Adrenal gland (tissue), 12 donors: ENCODE results near the gene PCDHGA8. TPM values are rescaled to one million over a fixed set of nuclear protein-coding genes. Genes with fewer than 3 reads are reported as not detected.
"Not testable (repeated sequence)": the region's sequence is repeated elsewhere in the genome, so short reads cannot be mapped to it uniquely, and the experiment has no call there.

ENCODE experiments used
- DNase-seq, 7 donors: peaks; one replicate each; pipeline ENCODE4 v3.0.0-alpha.2; 2019 to 2020
- H3K27ac ChIP-seq, 5 donors: fragments of 200-600 bp; sonication (generic) in 4 of 5; 1 replicate in 3 of 5; 2 replicates in 2 of 5; pipeline versions ENCODE4 v1.5.1 to v1.8.0; 2016 to 2020; ENCODE audit warnings: mild to moderate bottlenecking in 1 of 5
- H3K27me3 ChIP-seq: fragments of 200-600 bp; 2 replicates; pipeline ENCODE4 v1.8.0; 2021
- H3K36me3 ChIP-seq, 2 donors: fragments of 200-600 bp; replicated peaks in 1 of 2; 1 replicate in 1 of 2; 2 replicates in 1 of 2; pipeline versions ENCODE4 v1.5.1 to v1.8.0; 2018 to 2022
- H3K4me1 ChIP-seq, 2 donors: fragments of 200-600 bp; replicated peaks in 1 of 2; 1 replicate in 1 of 2; 2 replicates in 1 of 2; pipeline versions ENCODE4 v1.5.1 to v1.8.0; 2018 to 2021
- H3K4me3 ChIP-seq, 4 donors: fragments of 200-600 bp; sonication (generic) in 3 of 4; one replicate each; pipeline ENCODE4 v1.5.1; 2016 to 2018
- H3K9me3 ChIP-seq, 3 donors: fragments of 200-600 bp; sonication (generic) in 1 of 3; replicated peaks in 1 of 3; 1 replicate in 2 of 3; 2 replicates in 1 of 3; pipeline versions ENCODE4 v1.5.1 to v1.8.0; 2016 to 2021
- POLR2A ChIP-seq, 2 donors: fragments of 450-650 bp; IDR thresholded peaks; one replicate each; pipeline ENCODE4 v1.6.1; 2017; ENCODE audit warnings: antibody characterized with exemption in 2 of 2, mild to moderate bottlenecking in 2 of 2, moderate library complexity in 1 of 2
- WGBS, 4 donors: extraction: QIAGEN DNeasy Blood & Tissue Kit in 2 of 4; methylation state at CpG; one replicate each; pipeline versions ENCODE4 v1.1.5 to v1.1.7; 2013 to 2017; 5-methylcytosine and 5-hydroxymethylcytosine counted together
- intact Hi-C, 2 donors: fragments of 100-400 bp; cut with DNase I; formaldehyde crosslinking; loops; one replicate each; pipeline versions ENCODE4 v1.14.1 to v1.15.0; 2022 to 2023
- polyA plus RNA-seq, 3 donors: library from polyadenylated mRNA; stranded (reverse); fragments of 200-250 nt in 2 of 3; fragments of 350-450 nt in 1 of 3; fragmentation: Illumina TruSeq in 1 of 3; extraction: RNeasy Lipid Tissue Mini Kit (QIAGEN cat#74804) in 1 of 3; gene quantifications; one replicate each; pipeline ENCODE4 v1.2.3, GENCODE V29; 2013 to 2014
- total RNA-seq, 9 donors: library from RNA; depleted of rRNA in 4 of 9; stranded (reverse); fragments of >200 nt in 4 of 9; fragments of 120-200 nt in 1 of 9; fragmentation: NEBNext Ultra II Directional in 1 of 9; extraction: Animal tissue kit (Norgen Biotek cat#: 25700) in 1 of 9; gene quantifications; one replicate each; pipeline versions ENCODE4 v1.1.0 to v1.2.4, GENCODE V29; 2013 to 2023
- TF ChIP-seq, protein P1 (sequence below), 6 experiments: fragments of 450-650 bp in 4 of 6; fragments of 200-600 bp in 2 of 6; sonication (generic) in 1 of 6; IDR thresholded peaks; 1 replicate in 5 of 6; 2 replicates in 1 of 6; pipeline versions ENCODE4 v1.5.1 to v1.8.0; 2016 to 2021; ENCODE audit warnings: antibody characterized with exemption in 6 of 6, mild to moderate bottlenecking in 2 of 6, moderate library complexity in 1 of 6
- donor health status: healthy with polysubstance abuse.
- donor health status: Bipolar disorder and iron deficiency.
- donor health status: DM: yes; HTN: yes; CAD: no.
- donor health status: DM: no; HTN: no; CAD: no.
- donor health status: DM: no; HTN: no; CAD: no.
- donor health status: DM: yes; HTN: yes; CAD: no.

Gene PCDHGA8
- total and polyA plus RNA-seq, 12 donors = 0.06 to 4.0 (median 0.82) TPM

DNA sequence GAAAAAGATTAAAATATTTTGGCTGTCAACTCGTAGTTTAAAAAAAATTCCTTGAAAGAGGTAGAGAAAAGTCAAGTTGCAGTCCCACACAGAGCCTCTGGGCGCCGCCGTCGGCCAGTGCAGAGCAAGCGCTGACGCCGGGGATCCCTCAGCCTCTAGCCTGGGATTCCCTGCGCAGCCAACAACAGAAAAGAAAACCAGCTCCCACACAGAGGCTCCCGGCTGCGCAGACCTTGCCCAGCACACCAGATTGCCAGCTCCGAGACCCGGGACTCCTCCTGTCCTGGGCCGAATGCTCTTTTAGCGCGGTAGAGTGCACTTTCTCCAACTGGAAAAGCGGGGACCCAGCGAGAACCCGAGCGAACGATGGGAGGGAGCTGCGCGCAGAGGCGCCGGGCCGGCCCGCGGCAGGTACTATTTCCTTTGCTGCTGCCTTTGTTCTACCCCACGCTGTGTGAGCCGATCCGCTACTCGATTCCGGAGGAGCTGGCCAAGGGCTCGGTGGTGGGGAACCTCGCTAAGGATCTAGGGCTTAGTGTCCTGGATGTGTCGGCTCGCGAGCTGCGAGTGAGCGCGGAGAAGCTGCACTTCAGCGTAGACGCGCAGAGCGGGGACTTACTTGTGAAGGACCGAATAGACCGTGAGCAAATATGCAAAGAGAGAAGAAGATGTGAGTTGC lies 25.2 kb downstream of the PCDHGA8 start, which contains the start of gene PCDHGB7:
PCDHGB7 (plus strand) TSS at position 184 of the 679 bp plus-strand sequence; CDS start at position 367, 183 bp downstream.
- Histone ChIP-seq H3K27ac (peak within 1 kb of the TSS in 1 of 5 donors; percentile 47), H3K4me3 (peak within 1 kb of the TSS in 2 of 4 donors; percentile 3 to 54), H3K9me3 (peaks cover 0 to 65% (median 8%) of the 10 kb centered on the region in 3 donors)
- 6 to 16% (median 9%) methylated on average over 17 to 44 of the region's 47 CpGs for WGBS, 4 donors
- DNase-seq = peak; percentile 61 to 83 (median 77)
- not testable (repeated sequence) for H3K27me3 ChIP-seq, H3K4me1 ChIP-seq, H3K36me3 ChIP-seq
- intact Hi-C loops = loop anchor here (10.0 kb wide), 4 partner anchors 103 to 193 kb away; partner anchors contain the start of gene PCDHB14 (in 1 of the 2)
- TF ChIP-seq POLR2A (IDR thresholded peaks at IDR 0.05) = peak in 1 of 2 donors; percentile 18
- TF ChIP-seq, protein P1, sequence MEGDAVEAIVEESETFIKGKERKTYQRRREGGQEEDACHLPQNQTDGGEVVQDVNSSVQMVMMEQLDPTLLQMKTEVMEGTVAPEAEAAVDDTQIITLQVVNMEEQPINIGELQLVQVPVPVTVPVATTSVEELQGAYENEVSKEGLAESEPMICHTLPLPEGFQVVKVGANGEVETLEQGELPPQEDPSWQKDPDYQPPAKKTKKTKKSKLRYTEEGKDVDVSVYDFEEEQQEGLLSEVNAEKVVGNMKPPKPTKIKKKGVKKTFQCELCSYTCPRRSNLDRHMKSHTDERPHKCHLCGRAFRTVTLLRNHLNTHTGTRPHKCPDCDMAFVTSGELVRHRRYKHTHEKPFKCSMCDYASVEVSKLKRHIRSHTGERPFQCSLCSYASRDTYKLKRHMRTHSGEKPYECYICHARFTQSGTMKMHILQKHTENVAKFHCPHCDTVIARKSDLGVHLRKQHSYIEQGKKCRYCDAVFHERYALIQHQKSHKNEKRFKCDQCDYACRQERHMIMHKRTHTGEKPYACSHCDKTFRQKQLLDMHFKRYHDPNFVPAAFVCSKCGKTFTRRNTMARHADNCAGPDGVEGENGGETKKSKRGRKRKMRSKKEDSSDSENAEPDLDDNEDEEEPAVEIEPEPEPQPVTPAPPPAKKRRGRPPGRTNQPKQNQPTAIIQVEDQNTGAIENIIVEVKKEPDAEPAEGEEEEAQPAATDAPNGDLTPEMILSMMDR (IDR thresholded peaks at IDR 0.05) = peak; percentile 43 to 79 (median 64)

DNA sequence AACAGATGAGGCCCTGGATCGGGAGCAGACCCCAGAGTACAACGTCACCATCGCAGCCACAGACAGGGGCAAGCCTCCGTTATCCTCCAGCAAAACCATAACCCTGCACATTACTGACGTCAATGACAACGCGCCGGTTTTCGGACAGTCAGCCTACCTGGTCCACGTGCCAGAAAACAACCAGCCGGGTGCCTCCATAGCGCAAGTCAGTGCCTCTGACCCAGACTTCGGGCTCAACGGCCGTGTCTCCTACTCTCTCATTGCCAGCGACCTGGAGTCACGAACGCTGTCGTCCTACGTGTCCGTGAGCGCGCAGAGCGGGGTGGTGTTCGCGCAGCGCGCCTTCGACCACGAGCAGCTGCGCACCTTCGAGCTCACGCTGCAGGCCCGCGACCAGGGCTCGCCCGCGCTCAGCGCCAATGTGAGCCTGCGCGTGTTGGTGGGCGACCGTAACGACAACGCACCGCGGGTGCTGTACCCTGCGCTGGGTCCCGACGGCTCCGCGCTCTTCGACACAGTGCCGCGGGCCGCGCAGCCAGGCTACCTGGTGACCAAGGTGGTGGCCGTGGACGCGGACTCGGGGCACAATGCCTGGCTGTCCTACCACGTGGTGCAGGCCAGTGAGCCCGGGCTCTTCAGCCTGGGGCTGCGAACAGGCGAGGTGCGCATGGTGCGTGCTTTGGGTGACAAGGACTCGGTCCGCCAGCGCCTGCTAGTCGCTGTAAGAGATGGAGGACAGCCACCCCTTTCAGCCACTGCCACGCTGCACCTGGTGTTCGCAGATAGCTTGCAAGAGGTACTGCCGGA lies 26.8 kb downstream of the PCDHGA8 start:
- no peak overlapping the region for H3K27ac ChIP-seq
- no peak for TF ChIP-seq POLR2A (IDR thresholded peaks at IDR 0.05)
- TF ChIP-seq, protein P1 (IDR thresholded peaks at IDR 0.05) = no peak
- no peaks in the 10 kb centered on the region for H3K36me3 ChIP-seq
- intact Hi-C loops = loop anchor here (10.0 kb wide), 4 partner anchors 104 to 194 kb away; partner anchors contain the start of gene PCDHB14 (in 1 of the 2)
- 24 to 44% (median 28%) methylated on average over 38 to 74 of the region's 74 CpGs for WGBS, 4 donors
- H3K4me3 ChIP-seq = peak overlapping the region in 1 of 4 donors; percentile 4
- peaks cover 0 to 75% (median 17%) of the 10 kb centered on the region in 3 donors for H3K9me3 ChIP-seq
- no peaks in the 10 kb centered on the region for H3K27me3 ChIP-seq
- DNase-seq = no peak
- no peaks in the 10 kb centered on the region for H3K4me1 ChIP-seq

DNA sequence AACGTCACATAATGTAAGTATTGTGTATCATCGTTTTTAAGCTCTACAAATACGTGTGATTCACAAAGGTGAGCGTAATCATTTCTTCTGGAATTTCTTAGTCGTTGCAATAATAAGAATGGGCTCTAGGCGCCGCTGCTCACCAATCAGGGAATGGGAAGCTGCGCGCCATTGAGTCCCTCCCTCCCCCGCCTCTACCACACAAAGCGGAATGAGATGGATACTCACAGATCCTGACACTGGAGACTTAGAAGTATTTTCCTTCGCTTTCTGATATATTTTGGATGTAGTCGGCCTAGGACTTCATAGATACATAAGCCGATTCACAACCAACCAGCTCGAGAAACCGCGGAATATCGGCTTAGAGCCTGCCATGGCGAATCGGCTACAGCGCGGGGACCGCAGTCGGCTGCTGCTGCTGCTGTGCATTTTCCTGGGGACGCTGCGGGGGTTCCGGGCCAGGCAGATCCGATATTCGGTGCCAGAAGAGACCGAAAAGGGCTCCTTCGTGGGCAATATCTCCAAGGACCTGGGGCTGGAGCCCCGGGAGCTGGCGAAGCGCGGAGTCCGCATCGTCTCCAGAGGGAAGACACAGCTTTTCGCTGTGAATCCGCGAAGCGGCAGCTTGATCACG lies 28.5 kb downstream of the PCDHGA8 start, which contains the start of gene PCDHGA11:
PCDHGA11 (plus strand) TSS at position 197 of the 634 bp plus-strand sequence; CDS start at position 374, 177 bp downstream.
- Histone ChIP-seq H3K36me3 (no peaks in the 10 kb centered on the region), H3K4me3 (peak within 1 kb of the TSS in 1 of 4 donors; percentile 40), H3K27ac (no peak within 1 kb of the TSS), H3K9me3 (peaks cover 0 to 86% (median 26%) of the 10 kb centered on the region in 3 donors), H3K4me1 (no peaks in the 10 kb centered on the region), H3K27me3 (no peaks in the 10 kb centered on the region)
- peak in 1 of 7 donors; percentile 31 for DNase-seq
- TF ChIP-seq, protein P1 (IDR thresholded peaks at IDR 0.05) = peak in 5 of 6 experiments; percentile 15 to 41 (median 37)
- TF ChIP-seq POLR2A (IDR thresholded peaks at IDR 0.05) = no peak
- 8 to 13% (median 10%) methylated on average over 30 to 42 of the region's 42 CpGs for WGBS, 4 donors
- intact Hi-C loops = loop anchor here in 1 of 2 donors (10.0 kb wide), 1 partner anchor 104 kb away; no protein-coding TSS in a partner anchor
